K562 (cell line): ENCODE measurements around the gene CTPS1. TPM values are rescaled to one million over a fixed set of nuclear protein-coding genes. Genes with fewer than 3 reads are reported as not detected.
A peak's percentile ranks its signal among the peaks of the same experiment; 100 is the strongest.

Source experiments
- CREBBP ChIP-seq: IDR thresholded peaks from one replicate; pipeline ENCODE4 v1.6.1; 2012; ENCODE audit warnings: low read depth, mild to moderate bottlenecking, control low read depth, inconsistent platforms, low read length
- DDX20 ChIP-seq: fragments of 450-650 bp; IDR thresholded peaks from 2 replicates; pipeline ENCODE4 v1.6.1; 2016; ENCODE audit warnings: missing genetic modification characterization, low read depth, mild to moderate bottlenecking, missing compliant biosample characterization, moderate library complexity
- KAT2B ChIP-seq: IDR thresholded peaks from one replicate; pipeline ENCODE4 v1.6.1; 2012; ENCODE audit warnings: low read depth, mild to moderate bottlenecking, control low read depth, inconsistent platforms, low read length, moderate library complexity
- KAT7 ChIP-seq: sonication (generic); formaldehyde crosslinking; IDR thresholded peaks from 2 replicates; pipeline ENCODE4 v1.8.0; 2022; ENCODE audit warnings: missing genetic modification reagents, mild to moderate bottlenecking, borderline replicate concordance
- KDM1A ChIP-seq, 2 experiments: fragments of 450-650 bp; IDR thresholded peaks; 2 replicates each; pipeline ENCODE4 v1.6.1; 2016; ENCODE audit warnings: mild to moderate bottlenecking in 2 of 2
- MIER1 ChIP-seq: fragments of 450-650 bp; IDR thresholded peaks from 2 replicates; pipeline ENCODE4 v1.6.1; 2016; ENCODE audit warnings: antibody characterized with exemption, mild to moderate bottlenecking, low read depth
- OTX1 ChIP-seq: fragments of 450-650 bp; formaldehyde crosslinking; IDR thresholded peaks from 2 replicates; pipeline ENCODE4 v1.4.0; 2022; ENCODE audit warnings: mild to moderate bottlenecking
- PHF20 ChIP-seq: fragments of 450-650 bp; IDR thresholded peaks from 2 replicates; pipeline ENCODE4 v1.6.1; 2018; ENCODE audit not compliant: partially characterized antibody
- PHTF2 ChIP-seq: fragments of 250-450 bp; sonication (Bioruptor Pico); IDR thresholded peaks from 2 replicates; pipeline ENCODE4 v1.5.0; 2021; ENCODE audit warnings: mild to moderate bottlenecking
- POLR2H ChIP-seq: IDR thresholded peaks from 2 replicates; pipeline ENCODE4 v1.6.1; 2016; ENCODE audit warnings: missing genetic modification characterization, low read depth, mild to moderate bottlenecking, control low read depth, missing compliant biosample characterization, moderate library complexity
- RBBP5 ChIP-seq: fragments of 200-600 bp; sonication (generic); IDR thresholded peaks from 2 replicates; pipeline ENCODE4 v1.6.1; 2012; ENCODE audit warnings: borderline replicate concordance, mild to moderate bottlenecking, low read length, control low read depth, inconsistent platforms; ENCODE audit not compliant: insufficient read depth, poor library complexity, severe bottlenecking
- SMAD1 ChIP-seq: fragments of 150-350 bp; IDR thresholded peaks from 2 replicates; pipeline ENCODE4 v1.6.1; 2014; ENCODE audit warnings: low read length, low read depth; ENCODE audit not compliant: partially characterized antibody
- SMAD2 ChIP-seq: fragments of 150-350 bp; IDR thresholded peaks from 2 replicates; pipeline ENCODE4 v1.6.1; 2014; ENCODE audit warnings: low read depth, mild to moderate bottlenecking, low read length
- SMAD4 ChIP-seq: fragments of 250-450 bp; sonication (Bioruptor Pico); conservative IDR thresholded peaks from 2 replicates; pipeline ENCODE4 v1.8.0; 2021; ENCODE audit warnings: inconsistent platforms, mild to moderate bottlenecking, moderate library complexity
- SP1 ChIP-seq: sonication (generic); formaldehyde crosslinking; IDR thresholded peaks from 2 replicates; pipeline ENCODE4 v1.8.1; 2022; ENCODE audit warnings: mild to moderate bottlenecking, missing genetic modification reagents
- SRF ChIP-seq, 2 experiments: fragments of 250-450, 450-650 bp in 1 of 2; sonication (Bioruptor Pico) in 1 of 2; sonication (generic) in 1 of 2; formaldehyde crosslinking; IDR thresholded peaks; 2 replicates each; pipeline versions ENCODE4 v1.5.0 to v1.5.1; 2020 to 2022; ENCODE audit warnings: mild to moderate bottlenecking in 1 of 2, missing genetic modification reagents in 1 of 2
- STAT5A ChIP-seq: IDR thresholded peaks from 2 replicates; pipeline ENCODE4 v1.6.1; 2012; ENCODE audit warnings: low read length, inconsistent platforms, borderline replicate concordance
- STAT5B ChIP-seq: fragments of 250-450 bp; sonication (Bioruptor Pico); IDR thresholded peaks from 2 replicates; pipeline ENCODE4 v1.8.0; 2021; ENCODE audit warnings: mild to moderate bottlenecking, inconsistent platforms
- TEAD4 ChIP-seq, 2 experiments: sonication (generic) in 1 of 2; formaldehyde crosslinking in 1 of 2; IDR thresholded peaks; 2 replicates each; pipeline versions ENCODE4 v1.6.1 to v1.8.0; 2012 to 2022; ENCODE audit warnings: borderline replicate concordance in 1 of 2, inconsistent platforms in 1 of 2, low read length in 1 of 2, mild to moderate bottlenecking in 1 of 2, missing genetic modification reagents in 1 of 2
- THRAP3 ChIP-seq: fragments of 450-650 bp; IDR thresholded peaks from 2 replicates; pipeline ENCODE4 v1.6.1; 2016; ENCODE audit warnings: mild to moderate bottlenecking, inconsistent platforms, borderline replicate concordance
- ZFP36 ChIP-seq: fragments of 150-350 bp; IDR thresholded peaks from 2 replicates; pipeline ENCODE4 v1.6.1; 2018; ENCODE audit warnings: low read length, low read depth; ENCODE audit not compliant: partially characterized antibody
- ZFX ChIP-seq: sonication (generic); formaldehyde crosslinking; IDR thresholded peaks from 2 replicates; pipeline ENCODE4 v1.8.0; 2022; ENCODE audit warnings: mild to moderate bottlenecking, missing genetic modification reagents, moderate library complexity
- ZNF133 ChIP-seq: fragments of 250-450 bp; sonication (Bioruptor Pico); IDR thresholded peaks from 2 replicates; pipeline ENCODE4 v1.4.0; 2020; ENCODE audit warnings: mild to moderate bottlenecking
- polyA plus RNA-seq, 8 experiments: library from polyadenylated mRNA; depleted of rRNA in 4 of 8; stranded (reverse) in 5 of 8; unstranded in 3 of 8; fragments of >200 nt; fragmentation: Nextera tagmentation in 2 of 8; fragmentation: Illumina TruSeq in 1 of 8; extraction: Ambion mirVana in 2 of 8; extraction: Trizol in 1 of 8; gene quantifications; 2 replicates each; pipeline versions ENCODE4 v1.2.1 to v1.2.3, GENCODE V29; 2011 to 2014; ENCODE audit warnings: inconsistent platforms in 1 of 8, missing spikeins in 1 of 8
- total RNA-seq, 7 experiments: library from RNA; depleted of rRNA in 6 of 7; stranded (reverse); fragments of >200 nt in 6 of 7; fragmentation: Illumina TruSeq in 2 of 7; extraction: Trizol in 2 of 7; gene quantifications; 2 replicates each; pipeline versions ENCODE4 v1.2.1 to v1.2.3, GENCODE V29; 2011 to 2021; ENCODE audit warnings: low replicate concordance in 1 of 7
- TF ChIP-seq, protein P1 (sequence below): sonication (generic); formaldehyde crosslinking; IDR thresholded peaks from 2 replicates; pipeline ENCODE4 v1.8.0; 2022; ENCODE audit warnings: mild to moderate bottlenecking, missing genetic modification reagents, borderline replicate concordance
- TF ChIP-seq, protein P2 (sequence below), 2 experiments: fragments of 200-800 bp in 1 of 2; sonication (Bioruptor generic) in 1 of 2; sonication (generic) in 1 of 2; formaldehyde crosslinking in 1 of 2; IDR thresholded peaks in 1 of 2; conservative IDR thresholded peaks in 1 of 2; 2 replicates each; pipeline versions ENCODE4 v1.5.0 to v1.6.1; 2016 to 2020; ENCODE audit warnings: missing compliant biosample characterization in 1 of 2, missing genetic modification characterization in 1 of 2, missing genetic modification reagents in 1 of 2

CTPS1 gene
- total and polyA plus RNA-seq, 9 of the 15 experiments (the other 6 are each of a cell fraction or from before 2014, with no cell fraction given): 44.4 to 164 (median 87.7) TPM

- TF ChIP-seq SMAD4 (CRISPR knock-in tag) (peak; percentile 77), ZNF133 (no peak), SMAD1 (no peak), RBBP5 (peak; percentile 79), STAT5B (CRISPR knock-in tag) (no peak), KAT7 (CRISPR knock-in tag) (no peak), PHF20 (no peak), POLR2H (no peak), KAT2B (no peak), DDX20 (tag) (no peak), OTX1 (CRISPR knock-in tag) (no peak), SRF (CRISPR knock-in tag; IDR thresholded peaks at IDR 0.05) (no peak), ZFX (no peak), STAT5A (peak; percentile 61), SP1 (no peak), SMAD2 (no peak), PHTF2 (CRISPR knock-in tag) (no peak), CREBBP (no peak), MIER1 (no peak), ZFP36 (no peak), TEAD4 (IDR thresholded peaks at IDR 0.05; ENCODE audit: low read length) (peak; percentile 86), TEAD4 (CRISPR knock-in tag; IDR thresholded peaks at IDR 0.05; ENCODE audit: borderline replicate concordance) (no peak), THRAP3 (no peak), KDM1A (IDR thresholded peaks at IDR 0.05) (peak; percentile 97)
- TF ChIP-seq, protein P1, sequence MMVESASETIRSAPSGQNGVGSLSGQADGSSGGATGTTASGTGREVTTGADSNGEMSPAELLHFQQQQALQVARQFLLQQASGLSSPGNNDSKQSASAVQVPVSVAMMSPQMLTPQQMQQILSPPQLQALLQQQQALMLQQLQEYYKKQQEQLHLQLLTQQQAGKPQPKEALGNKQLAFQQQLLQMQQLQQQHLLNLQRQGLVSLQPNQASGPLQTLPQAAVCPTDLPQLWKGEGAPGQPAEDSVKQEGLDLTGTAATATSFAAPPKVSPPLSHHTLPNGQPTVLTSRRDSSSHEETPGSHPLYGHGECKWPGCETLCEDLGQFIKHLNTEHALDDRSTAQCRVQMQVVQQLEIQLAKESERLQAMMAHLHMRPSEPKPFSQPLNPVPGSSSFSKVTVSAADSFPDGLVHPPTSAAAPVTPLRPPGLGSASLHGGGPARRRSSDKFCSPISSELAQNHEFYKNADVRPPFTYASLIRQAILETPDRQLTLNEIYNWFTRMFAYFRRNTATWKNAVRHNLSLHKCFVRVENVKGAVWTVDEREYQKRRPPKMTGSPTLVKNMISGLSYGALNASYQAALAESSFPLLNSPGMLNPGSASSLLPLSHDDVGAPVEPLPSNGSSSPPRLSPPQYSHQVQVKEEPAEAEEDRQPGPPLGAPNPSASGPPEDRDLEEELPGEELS (CRISPR knock-in tag): no peak
- TF ChIP-seq, protein P2, sequence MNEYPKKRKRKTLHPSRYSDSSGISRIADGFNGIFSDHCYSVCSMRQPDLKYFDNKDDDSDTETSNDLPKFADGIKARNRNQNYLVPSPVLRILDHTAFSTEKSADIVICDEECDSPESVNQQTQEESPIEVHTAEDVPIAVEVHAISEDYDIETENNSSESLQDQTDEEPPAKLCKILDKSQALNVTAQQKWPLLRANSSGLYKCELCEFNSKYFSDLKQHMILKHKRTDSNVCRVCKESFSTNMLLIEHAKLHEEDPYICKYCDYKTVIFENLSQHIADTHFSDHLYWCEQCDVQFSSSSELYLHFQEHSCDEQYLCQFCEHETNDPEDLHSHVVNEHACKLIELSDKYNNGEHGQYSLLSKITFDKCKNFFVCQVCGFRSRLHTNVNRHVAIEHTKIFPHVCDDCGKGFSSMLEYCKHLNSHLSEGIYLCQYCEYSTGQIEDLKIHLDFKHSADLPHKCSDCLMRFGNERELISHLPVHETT (CRISPR knock-in tag; conservative IDR thresholded peaks at IDR 0.05 in 1 of 2, IDR thresholded peaks at IDR 0.05 in 1 of 2): no peak
Observed at GRCh38 chr1:40939320-40940059, 40.0 kb upstream of the CTPS1 start (continued).
